Stomach (tissue), 4 donors: ENCODE data around the gene MUC15.

Source experiments
- CTCF ChIP-seq, 7 experiments: fragments of 450-650 bp in 4 of 7; fragments of 200-600 bp in 3 of 7; sonication (generic) in 3 of 7; IDR thresholded peaks; one replicate each; pipeline ENCODE4 v1.5.1; 2016 to 2019; ENCODE audit warnings: antibody characterized with exemption in 7 of 7, control low read depth in 2 of 7, mild to moderate bottlenecking in 1 of 7
- POLR2A ChIP-seq, 4 donors: fragments of 450-650 bp; IDR thresholded peaks; one replicate each; pipeline ENCODE4 v1.6.1; 2016; ENCODE audit warnings: antibody characterized with exemption in 4 of 4, control low read depth in 2 of 4, mild to moderate bottlenecking in 1 of 4, moderate library complexity in 1 of 4
- POLR2AphosphoS5 ChIP-seq, 3 donors: sonication (generic); formaldehyde crosslinking; IDR thresholded peaks; one replicate each; pipeline ENCODE4 v1.6.1; 2016; ENCODE audit warnings: antibody characterized with exemption in 3 of 3

GRCh38 chr11:26618441-26618840 is 46.4 kb upstream of the MUC15 start:
- TF ChIP-seq CTCF (IDR thresholded peaks at IDR 0.05) (no peak), POLR2A (IDR thresholded peaks at IDR 0.05) (no peak), POLR2AphosphoS5 (IDR thresholded peaks at IDR 0.05) (no peak)
